ENCODE measurements around the gene C15orf39. TPM values are rescaled to one million over a fixed set of nuclear protein-coding genes. Genes with fewer than 3 reads are reported as not detected.
"Not testable (repeated sequence)": the region's sequence is repeated elsewhere in the genome, so short reads cannot be mapped to it uniquely, and the experiment has no call there.

Gene C15orf39
- total RNA-seq, 2 donors from 2014 or later = 5.9 to 16.4 TPM

DNA sequence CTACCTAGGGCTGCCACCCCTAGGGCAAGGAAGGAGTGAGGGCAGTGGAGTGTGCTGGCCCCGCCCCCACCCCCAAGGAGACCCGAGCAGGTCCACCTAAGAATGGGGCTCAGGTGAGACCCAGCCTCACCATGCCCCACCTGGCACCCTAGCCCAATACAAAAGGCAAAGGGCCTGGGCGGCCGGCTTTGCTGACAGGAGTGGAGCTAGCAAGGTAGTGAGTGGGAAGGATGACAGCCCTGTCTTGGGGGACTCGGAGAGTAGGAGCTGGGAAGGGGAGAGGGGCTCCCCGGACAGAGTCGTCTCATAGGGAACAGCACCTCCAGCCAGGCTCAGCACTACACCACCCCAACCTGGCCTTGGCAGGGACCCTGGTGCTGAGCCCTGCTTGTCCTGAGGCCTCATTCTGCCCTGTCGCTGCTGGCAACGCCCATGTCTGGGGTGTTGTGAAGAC lies 12.1 kb downstream of the C15orf39 start:
- no peak for TF ChIP-seq CTCF (IDR thresholded peaks at IDR 0.05)
- Histone ChIP-seq H3K36me3 (peaks cover 34% of the 10 kb centered on the region), H3K9me3 (no peaks in the 10 kb centered on the region), H3K27ac (no peak overlapping the region), H3K4me3 (no peak overlapping the region), H3K27me3 (no peaks in the 10 kb centered on the region), H3K4me1 (peaks cover 0 to 31% of the 10 kb centered on the region in 2 donors)
- DNase-seq (ENCODE audit: low spot score) = no peak

GRCh38 chr15:75214293-75215096 lies 12.8 kb downstream of the C15orf39 start:
- TF ChIP-seq CTCF (IDR thresholded peaks at IDR 0.05) = no peak
- no peaks in the 10 kb centered on the region for H3K9me3 ChIP-seq
- H3K4me1 ChIP-seq = peaks cover 0 to 24% of the 10 kb centered on the region in 2 donors
- H3K27me3 ChIP-seq = no peaks in the 10 kb centered on the region
- no peak overlapping the region for H3K4me3 ChIP-seq
- no peak overlapping the region for H3K27ac ChIP-seq
- H3K36me3 ChIP-seq = peaks cover 27% of the 10 kb centered on the region
- DNase-seq (ENCODE audit: low spot score) = no peak

DNA sequence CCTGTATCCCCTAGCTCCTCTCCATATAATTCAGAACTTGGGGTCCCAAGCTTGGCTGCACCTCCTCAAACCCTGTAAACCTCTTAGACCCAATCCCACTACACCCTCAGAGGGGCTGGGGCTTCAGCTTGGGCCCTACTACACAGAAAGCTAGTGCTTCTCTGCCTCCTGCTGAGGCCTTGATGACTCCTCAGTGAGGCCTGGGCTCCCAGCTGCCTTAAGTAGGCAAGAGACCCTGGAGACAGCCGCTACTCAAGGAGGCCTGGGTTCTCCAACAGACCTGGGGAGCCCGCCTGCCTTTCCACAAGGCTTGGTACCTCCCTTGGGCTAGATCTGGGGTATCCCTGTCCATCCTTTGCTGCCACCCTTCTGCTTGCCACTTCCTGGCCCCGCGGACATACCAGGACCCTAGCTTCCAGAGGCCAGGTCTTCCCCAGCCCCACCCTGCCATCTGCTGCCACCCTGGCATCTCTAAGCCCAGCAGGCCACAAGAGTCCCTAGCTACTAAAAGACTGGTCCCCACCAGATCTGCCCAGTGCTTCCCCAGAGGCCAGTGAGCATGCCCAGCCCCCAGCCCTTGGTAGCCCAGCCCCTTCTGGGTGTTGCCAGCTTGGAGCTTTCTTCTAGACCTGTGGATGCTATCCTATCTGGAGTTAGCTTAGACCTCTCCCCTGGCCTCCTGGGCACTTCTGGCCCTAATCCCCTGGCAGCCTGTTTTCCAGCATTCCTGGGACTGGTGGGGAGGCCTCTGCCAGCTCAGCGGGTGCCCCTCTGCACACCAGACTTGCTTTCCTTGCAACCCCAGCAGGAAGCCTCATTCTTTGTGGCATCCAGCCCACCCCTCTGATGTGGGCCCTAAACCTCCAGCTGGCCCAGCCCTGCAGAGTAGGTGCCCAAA lies 13.7 kb downstream of the C15orf39 start:
- Histone ChIP-seq H3K27me3 (no peaks in the 10 kb centered on the region), H3K36me3 (peaks cover 23% of the 10 kb centered on the region)

GRCh38 chr15:75217012-75217411 lies 15.3 kb downstream of the C15orf39 start:
- H3K4me3 ChIP-seq = no peak overlapping the region
- H3K9me3 ChIP-seq = no peaks in the 10 kb centered on the region
- no peak overlapping the region for H3K27ac ChIP-seq
- no peak for TF ChIP-seq CTCF (IDR thresholded peaks at IDR 0.05)
- H3K36me3 ChIP-seq = peaks cover 7% of the 10 kb centered on the region
- no peaks in the 10 kb centered on the region for H3K4me1 ChIP-seq
- no peaks in the 10 kb centered on the region for H3K27me3 ChIP-seq
- DNase-seq (ENCODE audit: low spot score) = no peak

More for the DNA sequence above, 13.7 kb downstream of the C15orf39 start:
- H3K9me3 ChIP-seq = no peaks in the 10 kb centered on the region
- no peak overlapping the region for H3K4me3 ChIP-seq
- TF ChIP-seq CTCF (IDR thresholded peaks at IDR 0.05) = no peak
- H3K27ac ChIP-seq = no peak overlapping the region
- peaks cover 0 to 16% of the 10 kb centered on the region in 2 donors for H3K4me1 ChIP-seq
- DNase-seq (ENCODE audit: low spot score) = no peak

DNA sequence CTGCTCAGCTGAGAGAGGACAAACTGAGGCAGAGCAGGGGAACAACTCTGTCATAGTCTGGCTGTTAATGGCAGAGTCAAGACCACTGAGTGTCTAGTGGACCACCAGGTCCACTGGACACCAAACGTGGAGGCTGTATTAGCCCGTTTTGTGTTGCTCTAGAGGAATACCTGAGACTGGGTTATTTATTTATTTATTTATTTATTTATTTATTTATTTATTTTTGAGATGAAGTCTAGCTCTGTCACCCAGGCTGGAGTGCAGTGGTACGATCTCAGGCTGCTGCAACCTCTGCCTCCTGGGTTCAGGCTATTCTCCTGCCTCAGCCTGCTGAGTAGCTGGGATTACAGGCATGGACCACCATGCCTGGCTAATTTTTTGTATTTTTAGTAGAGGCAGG lies 15.9 kb downstream of the C15orf39 start:
- H3K4me1 ChIP-seq; H3K27ac ChIP-seq; H3K36me3 ChIP-seq; H3K4me3 ChIP-seq; H3K27me3 ChIP-seq; H3K9me3 ChIP-seq; DNase-seq (ENCODE audit: low spot score): not testable (repeated sequence)

DNA sequence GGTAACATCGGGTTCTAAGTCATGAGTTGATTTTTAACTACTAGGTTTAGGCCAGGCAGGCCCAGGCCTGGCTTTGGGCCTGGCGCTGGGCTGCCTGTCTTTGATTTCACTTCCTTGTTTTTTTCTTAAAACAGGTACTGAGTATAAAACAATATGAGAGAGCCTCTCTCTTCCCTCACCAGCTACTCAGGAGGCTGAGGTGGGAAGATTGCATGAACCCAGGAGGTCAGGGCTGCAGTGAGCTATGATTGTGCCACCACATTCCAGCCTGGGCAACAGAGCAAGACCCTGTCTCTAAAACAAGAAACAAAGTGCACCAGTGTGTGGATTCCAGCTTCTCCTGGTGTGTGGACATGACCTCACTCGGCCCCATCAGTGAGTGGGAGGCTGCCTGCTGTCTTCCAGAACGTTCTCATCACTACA lies 17.8 kb downstream of the C15orf39 start:
- not testable (repeated sequence) for H3K4me3 ChIP-seq

More for the DNA sequence above, 17.8 kb downstream of the C15orf39 start:
- H3K36me3 ChIP-seq; H3K27ac ChIP-seq; H3K4me1 ChIP-seq; DNase-seq (ENCODE audit: low spot score); H3K27me3 ChIP-seq; H3K9me3 ChIP-seq: not testable (repeated sequence)

All from right atrium auricular region (tissue), 2 donors.